ENCODE data around the gene HERC5.

The HERC5 gene

DNA sequence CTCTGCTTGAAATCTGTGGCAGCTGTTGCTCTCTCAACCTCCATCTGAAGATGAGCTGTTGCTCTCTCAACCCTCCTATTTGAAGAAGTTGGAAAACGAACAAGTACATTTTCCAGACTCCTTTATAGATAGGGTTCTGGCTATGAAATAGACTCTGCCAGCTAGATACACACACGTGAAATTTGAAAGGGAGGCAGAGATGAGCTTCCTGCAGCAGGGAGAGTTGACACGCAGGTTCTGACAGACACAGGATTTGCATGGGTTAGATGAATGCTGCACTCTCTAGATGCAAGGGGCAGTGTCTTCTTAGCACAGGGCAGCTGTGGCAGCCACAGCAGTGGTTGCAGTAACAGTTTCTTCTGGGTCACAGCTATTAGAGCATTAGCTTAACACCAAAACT, 74.6 kb downstream of the HERC5 start:
- H3K36me3 ChIP-seq: no peaks in the 10 kb centered on the region
- no peak overlapping the region for H3K27ac ChIP-seq
- H3K4me3 ChIP-seq (ENCODE audit: low read depth, low read length): no peak overlapping the region
- no peaks in the 10 kb centered on the region for H3K9me3 ChIP-seq (ENCODE audit: severe bottlenecking)
- DNase-seq: no peak
- H3K27me3 ChIP-seq (ENCODE audit: insufficient read depth, low read depth, severe bottlenecking): no peaks in the 10 kb centered on the region
- TF ChIP-seq, protein P1, sequence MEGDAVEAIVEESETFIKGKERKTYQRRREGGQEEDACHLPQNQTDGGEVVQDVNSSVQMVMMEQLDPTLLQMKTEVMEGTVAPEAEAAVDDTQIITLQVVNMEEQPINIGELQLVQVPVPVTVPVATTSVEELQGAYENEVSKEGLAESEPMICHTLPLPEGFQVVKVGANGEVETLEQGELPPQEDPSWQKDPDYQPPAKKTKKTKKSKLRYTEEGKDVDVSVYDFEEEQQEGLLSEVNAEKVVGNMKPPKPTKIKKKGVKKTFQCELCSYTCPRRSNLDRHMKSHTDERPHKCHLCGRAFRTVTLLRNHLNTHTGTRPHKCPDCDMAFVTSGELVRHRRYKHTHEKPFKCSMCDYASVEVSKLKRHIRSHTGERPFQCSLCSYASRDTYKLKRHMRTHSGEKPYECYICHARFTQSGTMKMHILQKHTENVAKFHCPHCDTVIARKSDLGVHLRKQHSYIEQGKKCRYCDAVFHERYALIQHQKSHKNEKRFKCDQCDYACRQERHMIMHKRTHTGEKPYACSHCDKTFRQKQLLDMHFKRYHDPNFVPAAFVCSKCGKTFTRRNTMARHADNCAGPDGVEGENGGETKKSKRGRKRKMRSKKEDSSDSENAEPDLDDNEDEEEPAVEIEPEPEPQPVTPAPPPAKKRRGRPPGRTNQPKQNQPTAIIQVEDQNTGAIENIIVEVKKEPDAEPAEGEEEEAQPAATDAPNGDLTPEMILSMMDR (IDR thresholded peaks at IDR 0.05; ENCODE audit: low read depth, low read length): no peak

DNA sequence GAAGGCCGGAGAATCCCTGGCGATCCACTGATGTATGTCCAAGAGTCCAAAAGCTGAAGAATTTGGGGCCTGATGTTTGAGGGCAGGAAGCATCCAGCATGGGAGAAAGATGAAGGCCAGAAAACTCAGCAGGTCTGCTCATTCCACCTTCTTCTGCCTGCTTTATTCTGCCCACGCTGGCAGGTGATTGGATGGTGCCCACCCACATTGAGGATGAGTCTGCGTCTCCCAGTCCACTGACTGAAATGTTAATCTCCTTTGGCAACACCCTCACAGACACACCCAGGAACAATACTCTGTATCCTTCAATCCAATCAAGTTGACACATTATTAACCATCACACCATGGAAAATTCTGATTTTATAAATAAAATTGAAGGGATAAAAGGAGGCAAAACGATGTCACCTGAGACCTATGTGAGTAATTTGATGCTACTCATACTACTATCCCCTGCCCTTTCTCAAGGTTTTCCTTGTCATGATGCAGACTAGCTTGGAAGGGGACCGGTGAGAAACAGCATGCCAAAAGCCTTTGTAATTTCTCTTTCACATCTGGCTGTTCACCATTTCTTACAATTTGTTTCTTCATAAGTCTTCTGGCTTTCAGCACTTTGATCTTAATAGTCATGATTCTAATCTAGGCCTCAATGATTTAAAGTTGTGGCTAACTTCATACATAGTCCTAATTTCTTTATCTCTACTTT, 76.3 kb downstream of the HERC5 start:
- Histone ChIP-seq H3K36me3 (no peaks in the 10 kb centered on the region), H3K9me3 (ENCODE audit: severe bottlenecking) (no peaks in the 10 kb centered on the region), H3K27ac (no peak overlapping the region), H3K4me3 (ENCODE audit: low read depth, low read length) (no peak overlapping the region), H3K27me3 (ENCODE audit: insufficient read depth, low read depth, severe bottlenecking) (no peaks in the 10 kb centered on the region)
- no peak for DNase-seq
- TF ChIP-seq, protein P1 (IDR thresholded peaks at IDR 0.05; ENCODE audit: low read depth, low read length): no peak

DNA sequence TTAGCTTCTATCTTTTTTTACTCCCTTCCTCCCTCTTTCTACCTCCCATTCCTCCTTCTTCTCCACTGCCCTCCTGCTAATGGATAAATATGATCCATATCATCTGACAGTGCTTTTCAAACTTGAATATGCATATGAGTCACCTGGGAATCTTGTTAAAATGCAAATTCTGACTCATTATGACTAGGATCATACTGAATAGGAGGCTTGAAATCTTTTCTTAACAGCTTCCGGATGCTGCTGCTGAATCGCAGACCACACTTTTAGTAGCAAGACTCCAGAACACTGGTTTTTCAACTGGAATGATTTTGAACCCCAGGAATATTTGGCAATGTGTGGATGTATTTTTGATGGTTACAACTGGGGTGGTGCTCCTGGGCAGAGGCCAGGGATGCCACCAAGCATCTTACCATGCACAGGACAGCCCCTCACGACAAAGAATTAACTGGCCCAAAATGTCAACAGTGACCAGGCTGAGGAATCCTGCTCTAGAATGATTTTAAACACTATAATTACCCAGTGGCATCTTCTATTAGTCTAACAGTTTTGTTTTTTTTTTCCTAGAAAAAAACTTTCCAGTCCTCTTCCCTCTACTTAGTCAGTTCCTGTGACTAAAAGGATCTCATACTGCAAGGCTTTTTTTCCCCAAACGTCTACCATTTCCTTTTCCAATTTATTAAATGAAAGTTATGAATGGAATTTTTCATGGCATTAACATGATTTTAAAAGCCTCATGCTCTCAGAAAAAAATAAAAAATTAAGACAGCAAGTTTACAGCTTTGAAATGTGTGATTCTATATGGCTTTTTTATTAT, 77.2 kb downstream of the HERC5 start:
- no peaks in the 10 kb centered on the region for H3K36me3 ChIP-seq
- no peak overlapping the region for H3K4me3 ChIP-seq (ENCODE audit: low read depth, low read length)
- DNase-seq: no peak
- TF ChIP-seq, protein P1 (IDR thresholded peaks at IDR 0.05; ENCODE audit: low read depth, low read length): no peak
- no peaks in the 10 kb centered on the region for H3K9me3 ChIP-seq (ENCODE audit: severe bottlenecking)
- no peak overlapping the region for H3K27ac ChIP-seq
- H3K27me3 ChIP-seq (ENCODE audit: insufficient read depth, low read depth, severe bottlenecking): no peaks in the 10 kb centered on the region

DNA sequence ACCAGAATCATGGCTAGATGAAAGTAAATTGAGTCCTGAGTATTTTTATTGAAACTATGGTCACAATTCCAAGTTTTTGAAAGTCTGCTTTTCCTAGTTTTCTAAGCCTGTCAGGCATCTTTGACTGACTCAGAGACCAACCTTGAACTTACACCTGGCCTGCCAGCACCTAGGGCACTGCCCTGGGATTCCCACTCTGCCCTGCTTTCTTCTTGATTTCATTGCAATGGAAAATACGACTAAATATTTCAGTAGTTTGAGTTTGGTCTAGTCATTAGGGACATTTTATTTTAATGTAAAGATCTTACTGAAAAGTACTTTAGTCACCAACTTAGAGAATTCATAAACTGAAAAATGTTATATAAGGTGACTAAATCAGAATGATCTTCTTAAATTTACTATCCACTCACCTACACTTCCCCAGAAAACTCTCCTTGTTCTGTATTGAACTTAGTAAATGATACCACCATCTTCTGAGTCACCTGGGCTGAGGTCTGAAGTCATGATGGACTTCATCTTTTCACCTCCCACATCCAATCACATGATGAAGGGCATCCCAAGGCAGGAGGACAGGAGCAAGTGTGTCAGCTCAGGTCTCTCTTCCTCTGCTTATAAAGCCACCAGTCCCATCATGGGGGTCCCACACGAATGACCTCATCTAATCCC, 78.3 kb downstream of the HERC5 start:
- TF ChIP-seq, protein P1 (IDR thresholded peaks at IDR 0.05; ENCODE audit: low read depth, low read length): no peak
- H3K27ac ChIP-seq: no peak overlapping the region
- H3K9me3 ChIP-seq (ENCODE audit: severe bottlenecking): no peaks in the 10 kb centered on the region
- no peaks in the 10 kb centered on the region for H3K36me3 ChIP-seq
- no peak overlapping the region for H3K4me3 ChIP-seq (ENCODE audit: low read depth, low read length)
- DNase-seq: no peak
- no peaks in the 10 kb centered on the region for H3K27me3 ChIP-seq (ENCODE audit: insufficient read depth, low read depth, severe bottlenecking)

DNA sequence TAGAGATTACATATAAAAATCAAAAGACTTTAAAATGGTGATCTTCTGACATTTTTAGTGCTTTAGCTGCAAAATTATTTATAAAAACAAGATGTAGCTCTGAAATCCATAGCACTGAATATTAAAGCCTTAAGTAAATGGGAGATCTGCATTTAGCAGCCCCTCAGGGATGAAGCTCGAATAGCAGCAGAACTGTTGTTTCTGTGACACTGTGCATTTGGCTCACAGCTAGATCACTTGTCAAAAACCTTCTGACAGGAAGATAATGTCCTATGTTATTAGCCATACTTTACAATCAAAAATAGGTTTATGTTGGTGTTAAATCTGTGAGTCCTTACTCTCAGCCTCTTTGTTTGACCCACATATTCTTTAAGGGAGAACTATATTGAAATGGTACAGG, 80.8 kb downstream of the HERC5 start:
- Histone ChIP-seq H3K9me3 (ENCODE audit: severe bottlenecking) (no peaks in the 10 kb centered on the region), H3K36me3 (no peaks in the 10 kb centered on the region)

More for the DNA sequence above, 80.8 kb downstream of the HERC5 start:
- Histone ChIP-seq H3K27me3 (ENCODE audit: insufficient read depth, low read depth, severe bottlenecking) (no peaks in the 10 kb centered on the region), H3K4me3 (ENCODE audit: low read depth, low read length) (no peak overlapping the region), H3K27ac (no peak overlapping the region)
- TF ChIP-seq, protein P1 (IDR thresholded peaks at IDR 0.05; ENCODE audit: low read depth, low read length): no peak
- no peak for DNase-seq
